ENCODE results near the gene B4GALT3.
"Not testable (repeated sequence)": the region's sequence is repeated elsewhere in the genome, so short reads cannot be mapped to it uniquely, and the experiment has no call there.

Gene B4GALT3

GRCh38 chr1:161177112-161177935 lies at the start of gene B4GALT3:
B4GALT3 (minus strand) TSS chr1:161177507; CDS start chr1:161176060, 1,447 bp downstream.
- peak; percentile 80 for DNase-seq

GRCh38 chr1:161226759-161227158 lies 49.5 kb upstream of the B4GALT3 start:
- no peak for DNase-seq

GRCh38 chr1:161226320-161226711 lies 49.0 kb upstream of the B4GALT3 start:
- DNase-seq: no peak

- DNase-seq: peak; percentile 97
Observed at GRCh38 chr1:161225534-161226319, 48.4 kb upstream of the B4GALT3 start, which contains the start of gene TOMM40L. TOMM40L (plus strand) TSS chr1:161226060; CDS start chr1:161226490, 430 bp downstream.

- no peak for DNase-seq
Observed at GRCh38 chr1:161225178-161225533, 47.8 kb upstream of the B4GALT3 start.

- not testable (repeated sequence) for DNase-seq
Observed at GRCh38 chr1:161224695-161225087, 47.4 kb upstream of the B4GALT3 start.

- no peak for DNase-seq
Observed at GRCh38 chr1:161223805-161224694, 46.7 kb upstream of the B4GALT3 start.

GRCh38 chr1:161222175-161223019 lies 45.1 kb upstream of the B4GALT3 start:
- DNase-seq: no peak

- DNase-seq: no peak
Observed at GRCh38 chr1:161220002-161220401, 42.7 kb upstream of the B4GALT3 start.

GRCh38 chr1:161219078-161219892 lies 42.0 kb upstream of the B4GALT3 start:
- DNase-seq: no peak

GRCh38 chr1:161218301-161219077 lies 41.2 kb upstream of the B4GALT3 start:
- DNase-seq: no peak

GRCh38 chr1:161217831-161218230 lies 40.5 kb upstream of the B4GALT3 start:
- no peak for DNase-seq

- DNase-seq: peak; percentile 13
Observed at GRCh38 chr1:161216945-161217712, 39.8 kb upstream of the B4GALT3 start.

- no peak for DNase-seq
Observed at GRCh38 chr1:161215076-161215475, 37.8 kb upstream of the B4GALT3 start, which contains the start of gene FCER1G. FCER1G (plus strand) TSS chr1:161215295; CDS start chr1:161215322, 27 bp downstream.

- no peak for DNase-seq
Observed at GRCh38 chr1:161214369-161214768, 37.1 kb upstream of the B4GALT3 start.

- peak; percentile 12 for DNase-seq
Observed at GRCh38 chr1:161209790-161210409, 32.6 kb upstream of the B4GALT3 start.

GRCh38 chr1:161207173-161207572 lies 29.9 kb upstream of the B4GALT3 start:
- no peak for DNase-seq

- DNase-seq: no peak
Observed at GRCh38 chr1:161206411-161207140, 29.3 kb upstream of the B4GALT3 start.
